ENCODE measurements around the gene NATD1. TPM values are rescaled to one million over a fixed set of nuclear protein-coding genes. Genes with fewer than 3 reads are reported as not detected.

The NATD1 gene
- total RNA-seq, 2 donors from 2014 or later, result 15.4 to 17.0 TPM

DNA sequence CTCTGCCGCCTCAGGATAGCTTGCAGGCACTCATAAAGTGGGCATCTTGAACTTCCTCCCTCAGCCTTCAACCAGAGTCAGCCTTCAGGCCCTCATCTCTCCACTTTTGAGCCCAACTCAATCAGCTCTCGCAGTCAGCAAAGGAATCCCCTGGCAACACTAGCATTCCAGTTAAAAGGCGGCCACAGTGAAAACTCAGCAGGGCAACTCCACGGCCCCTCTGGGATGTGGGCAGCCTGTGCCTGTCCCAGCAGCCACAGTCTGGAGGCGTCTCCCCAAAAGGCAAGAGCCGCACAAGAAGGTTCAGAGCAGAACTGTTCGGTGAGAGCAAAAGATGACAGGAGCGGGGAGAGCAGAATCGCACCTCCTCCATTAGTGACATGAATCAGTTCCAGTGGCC lies 48.3 kb downstream of the NATD1 start:
- Histone ChIP-seq H3K27me3 (no peaks in the 10 kb centered on the region), H3K4me3 (no peak overlapping the region), H3K27ac (peak overlapping the region in 1 of 2 donors; percentile 11), H3K36me3 (peaks cover 2% of the 10 kb centered on the region), H3K4me1 (peaks cover 0 to 63% of the 10 kb centered on the region in 2 donors), H3K9me3 (no peaks in the 10 kb centered on the region)
- DNase-seq (ENCODE audit: low spot score), result no peak
- no peak for TF ChIP-seq CTCF (IDR thresholded peaks at IDR 0.05)

DNA sequence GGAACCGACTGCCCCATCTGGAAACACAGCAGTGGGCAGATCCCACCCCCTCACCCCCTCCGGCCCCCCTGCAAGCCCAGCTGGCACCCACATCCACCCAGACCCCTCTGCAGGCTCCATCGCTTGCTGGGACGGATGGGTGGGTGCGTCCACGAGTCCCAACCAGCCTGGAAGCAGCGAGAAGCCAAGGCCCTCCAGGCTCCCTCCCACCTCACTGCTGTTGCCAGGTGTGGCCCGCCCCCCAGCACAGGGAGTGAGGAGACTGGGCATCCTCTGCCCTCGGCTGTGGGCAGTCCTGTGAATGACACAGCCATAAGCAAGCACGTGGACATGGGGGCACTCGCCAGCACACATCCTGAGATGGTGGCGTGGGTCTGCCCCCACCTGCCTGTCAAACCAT lies 50.7 kb downstream of the NATD1 start:
- TF ChIP-seq CTCF (IDR thresholded peaks at IDR 0.05), result no peak
- no peak for DNase-seq (ENCODE audit: low spot score)
- Histone ChIP-seq H3K27ac (no peak overlapping the region), H3K9me3 (no peaks in the 10 kb centered on the region), H3K4me3 (no peak overlapping the region), H3K4me1 (peaks cover 0 to 46% of the 10 kb centered on the region in 2 donors), H3K36me3 (peaks cover 11% of the 10 kb centered on the region), H3K27me3 (no peaks in the 10 kb centered on the region)

DNA sequence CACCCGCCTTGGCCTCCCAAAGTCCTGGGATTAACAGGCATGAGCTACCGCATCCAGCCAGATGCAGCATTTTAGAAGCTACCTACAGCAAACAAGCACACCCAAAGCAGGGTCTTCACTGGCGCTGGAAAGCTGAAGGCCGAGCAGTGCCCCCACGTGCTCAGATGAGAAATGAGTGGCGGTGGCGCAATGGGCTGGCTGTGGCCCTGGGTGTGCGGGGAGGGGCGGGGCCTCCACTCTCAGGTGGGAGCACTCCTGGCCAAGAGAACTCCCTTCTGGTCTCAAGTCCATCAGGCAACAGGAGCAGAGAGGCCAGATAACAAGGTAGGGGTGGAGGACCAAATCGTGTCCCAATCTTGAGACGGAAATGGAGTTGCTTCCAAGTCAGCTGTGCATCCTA lies 51.3 kb downstream of the NATD1 start:
- Histone ChIP-seq H3K27ac (no peak overlapping the region), H3K4me1 (peaks cover 0 to 46% of the 10 kb centered on the region in 2 donors)

DNA sequence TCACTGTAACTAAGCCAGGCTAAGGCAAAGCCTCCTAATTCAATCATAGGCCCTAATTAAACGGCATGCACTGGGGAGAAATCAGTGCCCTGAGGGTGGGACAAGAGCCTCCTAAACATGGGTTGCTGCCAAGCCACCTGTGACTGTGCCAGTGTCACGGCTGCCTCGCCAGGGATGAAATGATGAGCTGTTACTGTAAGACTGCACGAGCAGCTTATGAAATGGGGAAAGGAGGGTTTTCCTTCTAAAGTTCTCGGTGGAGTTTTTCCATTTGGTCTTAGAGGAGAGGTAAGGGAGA lies 52.0 kb downstream of the NATD1 start:
- Histone ChIP-seq H3K9me3 (no peaks in the 10 kb centered on the region), H3K4me1 (peaks cover 0 to 46% of the 10 kb centered on the region in 2 donors), H3K27me3 (no peaks in the 10 kb centered on the region), H3K4me3 (no peak overlapping the region), H3K36me3 (peaks cover 19% of the 10 kb centered on the region), H3K27ac (no peak overlapping the region)
- DNase-seq (ENCODE audit: low spot score), result no peak
- TF ChIP-seq CTCF (IDR thresholded peaks at IDR 0.05), result no peak

More for the DNA sequence above, 51.3 kb downstream of the NATD1 start:
- TF ChIP-seq CTCF (IDR thresholded peaks at IDR 0.05), result no peak
- Histone ChIP-seq H3K27me3 (no peaks in the 10 kb centered on the region), H3K9me3 (no peaks in the 10 kb centered on the region), H3K4me3 (no peak overlapping the region), H3K36me3 (peaks cover 17% of the 10 kb centered on the region)
- no peak for DNase-seq (ENCODE audit: low spot score)

DNA sequence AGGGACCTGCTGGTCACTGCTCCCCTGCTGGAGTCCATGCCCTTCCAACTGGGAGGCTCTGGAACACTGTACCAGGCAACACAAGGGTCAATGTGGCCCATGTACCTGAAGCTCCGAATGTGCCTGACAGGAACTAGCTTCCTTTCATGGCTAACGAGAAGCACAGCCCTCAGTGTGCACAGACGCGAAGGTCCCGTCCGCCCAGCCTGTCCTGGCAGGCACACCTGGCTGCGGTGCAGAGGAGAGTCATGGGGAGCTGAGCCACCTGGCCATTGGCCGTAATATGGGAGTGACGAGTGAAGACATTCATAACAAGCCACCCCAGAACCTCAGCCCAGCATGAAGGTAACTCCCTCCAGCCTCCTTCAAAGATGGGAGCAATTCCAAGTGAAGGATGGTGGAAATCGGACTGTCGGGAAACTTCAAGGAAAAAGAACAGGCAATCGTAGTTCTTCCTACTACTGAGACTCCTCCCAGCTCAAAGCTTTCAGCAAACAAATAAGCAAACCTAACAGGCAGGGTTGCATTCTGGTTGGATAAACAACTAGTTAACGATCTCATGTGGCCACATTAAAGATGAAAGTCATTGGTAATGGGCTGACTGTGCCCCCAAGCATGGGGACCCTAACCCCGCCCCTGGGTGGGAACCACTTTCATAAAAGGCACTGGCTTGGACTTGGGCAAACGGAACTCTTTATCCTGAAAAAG lies 52.5 kb downstream of the NATD1 start:
- peaks cover 19% of the 10 kb centered on the region for H3K36me3 ChIP-seq
- H3K9me3 ChIP-seq, result no peaks in the 10 kb centered on the region
- no peak for DNase-seq (ENCODE audit: low spot score)
- no peak for TF ChIP-seq CTCF (IDR thresholded peaks at IDR 0.05)
- peaks cover 0 to 46% of the 10 kb centered on the region in 2 donors for H3K4me1 ChIP-seq
- no peaks in the 10 kb centered on the region for H3K27me3 ChIP-seq
- H3K27ac ChIP-seq, result no peak overlapping the region
- no peak overlapping the region for H3K4me3 ChIP-seq

- peaks cover 19% of the 10 kb centered on the region for H3K36me3 ChIP-seq
- no peak for TF ChIP-seq CTCF (IDR thresholded peaks at IDR 0.05)
- no peaks in the 10 kb centered on the region for H3K9me3 ChIP-seq
- H3K4me1 ChIP-seq, result peaks cover 0 to 44% of the 10 kb centered on the region in 2 donors
- no peaks in the 10 kb centered on the region for H3K27me3 ChIP-seq
- no peak for DNase-seq (ENCODE audit: low spot score)
- no peak overlapping the region for H3K27ac ChIP-seq
- no peak overlapping the region for H3K4me3 ChIP-seq
Measured at GRCh38 chr17:21199856-21200255, 53.4 kb downstream of the NATD1 start.

Data from right atrium auricular region (tissue), 2 donors.